Naive thymus-derived CD4-positive, alpha-beta T cell (primary cell): Measurements from ENCODE around the gene YWHAH. TPM values are rescaled to one million over a fixed set of nuclear protein-coding genes. Genes with fewer than 3 reads are reported as not detected.
A peak's percentile ranks its signal among the peaks of the same experiment; 100 is the strongest.

Experiments used
- ATAC-seq: fragments of 150-1000 bp; cut with Tn5 transposase; 2 replicates; pipeline ENCODE4 v1.10.0; 2021; ENCODE audit warnings: mild to moderate bottlenecking, moderate library complexity
- CTCF ChIA-PET: fragments of 350-600 bp; sonication (Branson Sonifier 250); formaldehyde crosslinking; loops from one replicate; lab custom pipeline; 2021; ENCODE audit warnings: antibody characterized with exemption; lab: Charles Lee
- POLR2A ChIA-PET: fragments of 350-600 bp; sonication (Branson Sonifier 250); formaldehyde crosslinking; loops from one replicate; lab custom pipeline; 2021; ENCODE audit warnings: antibody characterized with exemption, inconsistent platforms; lab: Charles Lee
- DNase-seq, 9 donors: peaks; one replicate each; pipeline versions ENCODE4 v3.0.0 to v3.0.0-alpha.2; 2020 to 2022; ENCODE audit warnings: mixed read lengths in 1 of 9
- H3K27ac ChIP-seq: one replicate; pipeline ENCODE4 v1.7.0; 2013; ENCODE audit warnings: mild to moderate bottlenecking, low read depth, low read length, moderate library complexity
- H3K27me3 ChIP-seq, 2 donors: one replicate each; pipeline ENCODE4 v1.7.0; 2013; ENCODE audit warnings: low read length in 2 of 2, mild to moderate bottlenecking in 2 of 2, moderate library complexity in 2 of 2; ENCODE audit not compliant: control insufficient read depth in 2 of 2, insufficient read depth in 2 of 2
- H3K36me3 ChIP-seq, 3 experiments: 1 replicate in 2 of 3; 2 replicates in 1 of 3; pipeline ENCODE4 v1.7.0; 2013; ENCODE audit warnings: low read length in 3 of 3, mild to moderate bottlenecking in 3 of 3, moderate library complexity in 1 of 3; ENCODE audit not compliant: insufficient read depth in 3 of 3, control insufficient read depth in 2 of 3
- H3K4me1 ChIP-seq, 2 donors: one replicate each; pipeline ENCODE4 v1.7.0; 2013; ENCODE audit warnings: low read length in 2 of 2, mild to moderate bottlenecking in 2 of 2, moderate library complexity in 1 of 2; ENCODE audit not compliant: control insufficient read depth in 2 of 2, insufficient read depth in 2 of 2
- H3K4me3 ChIP-seq: 2 replicates; pipeline ENCODE4 v1.7.0; 2013; ENCODE audit warnings: mild to moderate bottlenecking, low read length
- H3K9me3 ChIP-seq, 3 experiments: 1 replicate in 2 of 3; 2 replicates in 1 of 3; pipeline ENCODE4 v1.7.0; 2013; ENCODE audit warnings: low read length in 3 of 3; ENCODE audit not compliant: control insufficient read depth in 2 of 3
- H3K27ac Mint-ChIP-seq, 9 donors: one replicate each; pipeline ENCODE4 v1.8.0; 2020 to 2022; ENCODE audit warnings: mixed read lengths in 9 of 9, mild to moderate bottlenecking in 8 of 9, moderate library complexity in 5 of 9, inconsistent platforms in 2 of 9
- H3K27me3 Mint-ChIP-seq, 5 donors: one replicate each; pipeline ENCODE4 v1.8.0; 2021 to 2022; ENCODE audit warnings: mixed read lengths in 5 of 5, mild to moderate bottlenecking in 1 of 5
- H3K36me3 Mint-ChIP-seq, 5 donors: one replicate each; pipeline ENCODE4 v1.8.0; 2020 to 2022; ENCODE audit warnings: mixed read lengths in 5 of 5, mild to moderate bottlenecking in 3 of 5, inconsistent platforms in 1 of 5
- H3K4me1 Mint-ChIP-seq, 7 donors: one replicate each; pipeline ENCODE4 v1.8.0; 2020 to 2022; ENCODE audit warnings: mixed read lengths in 7 of 7, mild to moderate bottlenecking in 3 of 7, inconsistent platforms in 1 of 7
- H3K4me3 Mint-ChIP-seq, 10 donors: one replicate each; pipeline ENCODE4 v1.8.0; 2020 to 2022; ENCODE audit warnings: mild to moderate bottlenecking in 10 of 10, mixed read lengths in 10 of 10, moderate library complexity in 6 of 10, inconsistent platforms in 2 of 10
- H3K9me3 Mint-ChIP-seq, 11 donors: one replicate each; pipeline ENCODE4 v1.8.0; 2020 to 2022; ENCODE audit warnings: mixed read lengths in 11 of 11, mild to moderate bottlenecking in 4 of 11, inconsistent platforms in 1 of 11, moderate library complexity in 1 of 11
- intact Hi-C, 2 donors: fragments of 100-400 bp; cut with micrococcal nuclease; formaldehyde crosslinking; loops; one replicate each; pipeline ENCODE4 v1.15.1; 2023
- polyA plus RNA-seq, 2 donors: library from polyadenylated mRNA; unstranded; fragments of 300-500 nt; fragmentation: Illumina TruSeq; gene quantifications; one replicate each; pipeline ENCODE4 v1.2.3, GENCODE V29; 2021
- total RNA-seq, 6 experiments: library from RNA in 5 of 6; stranded (reverse) in 5 of 6; gene quantifications; 1 replicate in 5 of 6; 2 replicates in 1 of 6; pipeline ENCODE4 v1.2.3 and lab custom pipeline; 2021 to 2026

YWHAH gene
- total and polyA plus RNA-seq, 7 experiments from 2014 or later: 11.7 to 130 (median 17.1) TPM

GRCh38 chr22:31911565-31912406 lies 32.5 kb upstream of the YWHAH start:
- peaks cover 0 to 3% (median 0%) of the 10 kb centered on the region in 7 donors for H3K4me1 Mint-ChIP-seq
- CTCF ChIA-PET: no interaction called here
- POLR2A ChIA-PET: no interaction called here

DNA sequence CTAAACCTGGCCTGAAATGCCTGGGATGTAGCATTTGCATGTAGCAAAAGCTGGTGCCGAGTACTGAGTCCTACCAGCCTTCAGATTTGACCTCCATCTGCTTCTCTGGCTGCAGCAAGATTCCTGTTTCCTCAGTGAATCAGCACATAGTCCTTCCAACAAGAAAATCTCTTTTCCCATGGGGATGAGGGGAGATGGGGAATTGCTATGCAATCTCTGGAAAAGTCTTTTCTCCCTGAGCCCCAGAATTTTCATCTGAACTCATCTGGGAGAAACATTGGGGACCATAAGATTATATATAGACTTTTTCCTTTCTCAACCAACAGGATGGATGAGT lies 32.0 kb upstream of the YWHAH start:
- no peaks in the 10 kb centered on the region for H3K4me1 ChIP-seq
- H3K27ac Mint-ChIP-seq: no peak overlapping the region
- no peaks in the 10 kb centered on the region for H3K9me3 ChIP-seq
- H3K4me3 ChIP-seq: no peak overlapping the region
- H3K36me3 ChIP-seq: no peaks in the 10 kb centered on the region
- intact Hi-C loops: loop anchor here in 1 of 2 donors (5.0 kb wide), 1 partner anchor 35 kb away; no protein-coding TSS in a partner anchor
- peaks cover 0 to 13% (median 9%) of the 10 kb centered on the region in 5 donors for H3K36me3 Mint-ChIP-seq
- no peak for DNase-seq
- H3K27me3 Mint-ChIP-seq: no peaks in the 10 kb centered on the region
- peaks cover 0 to 7% (median 0%) of the 10 kb centered on the region in 7 donors for H3K4me1 Mint-ChIP-seq
- H3K9me3 Mint-ChIP-seq: no peaks in the 10 kb centered on the region
- H3K27me3 ChIP-seq: no peaks in the 10 kb centered on the region
- ChIA-PET POLR2A (no interaction called here), CTCF (no interaction called here)
- H3K27ac ChIP-seq: no peak overlapping the region
- ATAC-seq: no peak
- H3K4me3 Mint-ChIP-seq: no peak overlapping the region

More at GRCh38 chr22:31911565-31912406, 32.5 kb upstream of the YWHAH start:
- H3K4me1 ChIP-seq: no peaks in the 10 kb centered on the region
- no peaks in the 10 kb centered on the region for H3K27me3 ChIP-seq
- H3K36me3 Mint-ChIP-seq: peaks cover 0 to 17% (median 9%) of the 10 kb centered on the region in 5 donors
- ATAC-seq (no peak), DNase-seq (no peak)
- no peak overlapping the region for H3K27ac ChIP-seq
- H3K9me3 ChIP-seq: no peaks in the 10 kb centered on the region
- H3K4me3 ChIP-seq: no peak overlapping the region
- H3K9me3 Mint-ChIP-seq: no peaks in the 10 kb centered on the region
- peaks cover 0 to 3% (median 0%) of the 10 kb centered on the region in 3 experiments for H3K36me3 ChIP-seq
- no peak overlapping the region for H3K4me3 Mint-ChIP-seq
- no peaks in the 10 kb centered on the region for H3K27me3 Mint-ChIP-seq
- H3K27ac Mint-ChIP-seq: no peak overlapping the region
- intact Hi-C loops: loop anchor here in 1 of 2 donors (5.0 kb wide), 1 partner anchor 36 kb away; no protein-coding TSS in a partner anchor

- Histone ChIP-seq H3K27me3 (no peaks in the 10 kb centered on the region), H3K9me3 (no peaks in the 10 kb centered on the region), H3K36me3 (no peaks in the 10 kb centered on the region), H3K4me1 (no peaks in the 10 kb centered on the region), H3K4me3 (no peak overlapping the region), H3K27ac (no peak overlapping the region)
- ChIA-PET CTCF (no interaction called here), POLR2A (no interaction called here)
- H3K36me3 Mint-ChIP-seq: no peaks in the 10 kb centered on the region
- no peaks in the 10 kb centered on the region for H3K27me3 Mint-ChIP-seq
- ATAC-seq: no peak
- no peak for DNase-seq
- no peak overlapping the region for H3K4me3 Mint-ChIP-seq
- no peaks in the 10 kb centered on the region for H3K9me3 Mint-ChIP-seq
- H3K4me1 Mint-ChIP-seq: peaks cover 0 to 11% (median 0%) of the 10 kb centered on the region in 7 donors
- H3K27ac Mint-ChIP-seq: no peak overlapping the region
- intact Hi-C loops: no loop called here
These were observed 28.7 kb upstream of the YWHAH start for GRCh38 chr22:31915586-31915985.

DNA sequence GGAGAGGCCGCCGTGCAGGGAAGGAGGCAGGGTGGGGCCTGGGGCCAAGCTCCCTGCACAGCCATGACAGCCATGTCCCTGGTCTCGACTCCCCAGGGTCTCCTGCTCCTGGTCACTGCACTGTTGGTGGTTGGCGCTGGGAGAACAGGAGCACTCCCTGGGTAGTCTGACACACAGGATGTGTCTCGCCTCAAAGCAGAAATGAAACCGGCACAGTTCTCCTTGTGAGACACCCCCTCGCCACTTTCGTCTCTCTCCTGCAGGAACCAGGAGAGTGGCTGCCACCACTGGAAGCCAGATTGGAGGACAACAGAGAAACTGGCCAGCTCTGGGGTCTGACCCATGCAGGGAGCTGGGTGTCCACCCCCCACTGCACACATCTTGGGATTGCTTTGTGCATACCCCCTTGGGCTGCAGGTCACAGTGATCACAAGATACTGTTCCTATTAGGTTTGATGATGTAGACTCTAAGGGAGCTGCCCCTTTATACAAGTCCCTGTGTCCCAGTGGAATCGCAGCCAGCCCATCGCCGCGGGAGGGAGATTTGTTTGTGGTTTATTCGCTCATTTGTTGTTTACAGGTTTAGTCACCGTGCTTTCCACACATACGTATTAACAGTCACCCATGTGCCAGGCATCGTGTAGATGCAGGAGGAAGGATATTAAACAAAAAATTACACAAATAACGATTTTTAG lies 27.0 kb upstream of the YWHAH start:
- Histone ChIP-seq H3K27me3 (no peaks in the 10 kb centered on the region), H3K9me3 (no peaks in the 10 kb centered on the region), H3K4me3 (no peak overlapping the region), H3K36me3 (no peaks in the 10 kb centered on the region), H3K27ac (no peak overlapping the region), H3K4me1 (no peaks in the 10 kb centered on the region)
- Mint-ChIP-seq H3K4me1 (peaks cover 0 to 11% (median 0%) of the 10 kb centered on the region in 7 donors), H3K4me3 (peak overlapping the region in 1 of 10 donors; percentile 4), H3K27me3 (no peaks in the 10 kb centered on the region), H3K36me3 (no peaks in the 10 kb centered on the region), H3K27ac (peak overlapping the region in 1 of 9 donors; percentile 2), H3K9me3 (no peaks in the 10 kb centered on the region)
- DNase-seq (no peak), ATAC-seq (peak; percentile 84)
- POLR2A ChIA-PET: no interaction called here
- intact Hi-C loops: no loop called here
- CTCF ChIA-PET: no interaction called here

GRCh38 chr22:31919730-31920129 lies 24.6 kb upstream of the YWHAH start:
- intact Hi-C loops: no loop called here
- Mint-ChIP-seq H3K4me1 (peaks cover 0 to 20% (median 0%) of the 10 kb centered on the region in 7 donors), H3K27ac (no peak overlapping the region), H3K36me3 (no peaks in the 10 kb centered on the region), H3K27me3 (peaks cover 0 to 5% (median 0%) of the 10 kb centered on the region in 5 donors), H3K9me3 (no peaks in the 10 kb centered on the region), H3K4me3 (no peak overlapping the region)
- H3K4me1 ChIP-seq: no peaks in the 10 kb centered on the region
- H3K36me3 ChIP-seq: no peaks in the 10 kb centered on the region
- CTCF ChIA-PET: no interaction called here
- ATAC-seq (no peak), DNase-seq (no peak)
- no peaks in the 10 kb centered on the region for H3K27me3 ChIP-seq
- no peak overlapping the region for H3K27ac ChIP-seq
- no peak overlapping the region for H3K4me3 ChIP-seq
- H3K9me3 ChIP-seq: no peaks in the 10 kb centered on the region
- POLR2A ChIA-PET: no interaction called here

- ChIA-PET CTCF (no interaction called here), POLR2A (no interaction called here)
- intact Hi-C loops: no loop called here
- Histone ChIP-seq H3K4me3 (no peak overlapping the region), H3K4me1 (no peaks in the 10 kb centered on the region), H3K27ac (no peak overlapping the region), H3K9me3 (no peaks in the 10 kb centered on the region), H3K27me3 (no peaks in the 10 kb centered on the region), H3K36me3 (no peaks in the 10 kb centered on the region)
- H3K4me3 Mint-ChIP-seq: no peak overlapping the region
- no peak overlapping the region for H3K27ac Mint-ChIP-seq
- H3K36me3 Mint-ChIP-seq: no peaks in the 10 kb centered on the region
- H3K27me3 Mint-ChIP-seq: peaks cover 2 to 10% (median 4%) of the 10 kb centered on the region in 5 donors
- DNase-seq (no peak), ATAC-seq (no peak)
- H3K4me1 Mint-ChIP-seq: peaks cover 0 to 20% (median 0%) of the 10 kb centered on the region in 7 donors
- H3K9me3 Mint-ChIP-seq: peaks cover 0 to 1% (median 0%) of the 10 kb centered on the region in 11 donors
These were observed 24.0 kb upstream of the YWHAH start for GRCh38 chr22:31920306-31920705.
